Gastroesophageal sphincter (tissue), 3 donors: ENCODE results near the gene MEPE.

Experiments
- CTCF ChIP-seq, 4 experiments: fragments of 200-600 bp in 2 of 4; fragments of 450-650 bp in 2 of 4; sonication (generic) in 1 of 4; IDR thresholded peaks; one replicate each; pipeline ENCODE4 v1.5.1; 2017 to 2019; ENCODE audit warnings: antibody characterized with exemption in 4 of 4, mild to moderate bottlenecking in 2 of 4, moderate library complexity in 2 of 4
- POLR2A ChIP-seq, 2 donors: fragments of 450-650 bp; IDR thresholded peaks; one replicate each; pipeline ENCODE4 v1.6.1; 2017; ENCODE audit warnings: antibody characterized with exemption in 2 of 2, mild to moderate bottlenecking in 2 of 2, moderate library complexity in 1 of 2

DNA sequence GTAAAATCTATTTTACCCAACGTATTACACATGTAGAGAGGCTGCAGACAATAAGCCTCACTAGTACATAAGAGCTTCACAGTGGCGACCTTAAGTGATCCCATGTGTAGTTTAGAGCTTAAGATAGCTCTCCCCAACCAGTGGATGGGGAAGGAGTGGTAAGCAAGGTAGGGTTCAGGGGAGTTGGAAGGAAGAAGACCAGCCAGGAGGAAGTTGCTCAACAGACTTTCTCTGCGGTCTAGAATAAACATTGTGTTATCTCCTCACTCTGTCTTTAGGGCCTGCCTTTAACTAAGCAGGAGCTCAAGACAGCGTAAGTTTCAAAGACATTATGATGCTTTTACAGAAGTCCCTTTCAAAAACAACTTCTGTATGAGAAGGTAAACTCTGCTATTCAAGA is 16.8 kb downstream of the MEPE start:
- TF ChIP-seq CTCF (IDR thresholded peaks at IDR 0.05) (no peak), POLR2A (IDR thresholded peaks at IDR 0.05) (no peak)
